Gastrocnemius medialis (tissue), 4 donors: Measurements from ENCODE around the gene PPIL1.

ENCODE experiments used
- CTCF ChIP-seq, 5 experiments: fragments of 450-650 bp in 3 of 5; fragments of 200-600 bp in 2 of 5; sonication (generic) in 2 of 5; IDR thresholded peaks in 4 of 5; conservative IDR thresholded peaks in 1 of 5; 1 replicate in 4 of 5; 2 replicates in 1 of 5; pipeline ENCODE4 v1.5.1; 2016 to 2019; ENCODE audit warnings: antibody characterized with exemption in 5 of 5, mild to moderate bottlenecking in 3 of 5, moderate library complexity in 3 of 5
- POLR2A ChIP-seq, 2 donors: fragments of 450-650 bp; IDR thresholded peaks; one replicate each; pipeline ENCODE4 v1.6.1; 2017; ENCODE audit warnings: antibody characterized with exemption in 2 of 2, mild to moderate bottlenecking in 2 of 2, moderate library complexity in 2 of 2

GRCh38 chr6:36817847-36818246 is 56.8 kb downstream of the PPIL1 start:
- TF ChIP-seq POLR2A (IDR thresholded peaks at IDR 0.05) (no peak), CTCF (IDR thresholded peaks at IDR 0.05 in 4 of 5, conservative IDR thresholded peaks at IDR 0.05 in 1 of 5) (no peak)
